Astrocyte of the hippocampus (primary cell): Measurements from ENCODE around the gene TMEM178A.
"Not testable (repeated sequence)": the region's sequence is repeated elsewhere in the genome, so short reads cannot be mapped to it uniquely, and the experiment has no call there.

Experiments used
- DNase-seq: peaks from one replicate; pipeline ENCODE4 v3.0.0; 2011; ENCODE audit warnings: low read depth, low spot score

TMEM178A gene

DNA sequence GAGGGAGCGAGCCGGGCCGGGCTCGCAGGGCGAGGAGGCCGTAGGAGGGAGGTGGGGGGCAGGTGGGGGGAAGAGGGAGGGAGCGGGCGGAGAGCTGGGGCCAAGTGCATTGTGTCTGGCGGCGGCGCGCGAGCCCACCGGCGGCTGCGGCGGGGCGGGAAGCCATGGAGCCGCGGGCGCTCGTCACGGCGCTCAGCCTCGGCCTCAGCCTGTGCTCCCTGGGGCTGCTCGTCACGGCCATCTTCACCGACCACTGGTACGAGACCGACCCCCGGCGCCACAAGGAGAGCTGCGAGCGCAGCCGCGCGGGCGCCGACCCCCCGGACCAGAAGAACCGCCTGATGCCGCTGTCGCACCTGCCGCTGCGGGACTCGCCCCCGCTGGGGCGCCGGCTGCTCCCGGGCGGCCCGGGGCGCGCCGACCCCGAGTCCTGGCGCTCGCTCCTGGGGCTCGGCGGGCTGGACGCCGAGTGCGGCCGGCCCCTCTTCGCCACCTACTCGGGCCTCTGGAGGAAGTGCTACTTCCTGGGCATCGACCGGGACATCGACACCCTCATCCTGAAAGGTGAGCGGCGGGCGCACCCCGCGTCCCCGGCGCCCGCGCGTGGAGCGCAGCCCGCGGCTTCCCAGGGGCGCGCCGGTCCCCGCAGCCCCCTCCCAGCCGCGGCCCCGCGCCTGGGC lies at the start of gene TMEM178A:
Gene TMEM178A (plus strand): TSS at position 107 of the 680 bp plus-strand sequence. CDS start 58 bp downstream, at position 165.
- peak; percentile 67 for DNase-seq

GRCh38 chr2:39618236-39618635 lies 47.5 kb upstream of the TMEM178A start:
- no peak for DNase-seq

GRCh38 chr2:39618736-39619135 lies 47.0 kb upstream of the TMEM178A start:
- no peak for DNase-seq

DNA sequence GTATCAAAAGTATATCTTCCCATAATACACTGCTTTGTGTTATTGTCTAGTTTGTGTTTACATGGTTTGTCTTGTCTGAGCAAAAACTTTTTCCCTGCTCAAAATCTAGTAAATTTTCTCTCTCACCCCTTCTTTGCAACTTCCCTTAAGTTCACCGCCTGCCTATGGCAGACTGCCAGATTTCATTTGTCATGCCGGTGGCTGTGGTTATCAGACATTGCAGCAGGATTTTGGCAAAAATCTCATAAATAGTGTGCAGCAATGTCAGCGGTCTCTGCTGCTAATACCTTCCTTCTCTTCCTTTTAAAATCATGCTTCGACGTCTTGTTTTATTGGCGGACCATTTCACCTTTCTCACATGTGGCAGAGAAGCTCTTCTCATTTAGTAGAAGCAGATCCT lies 45.6 kb upstream of the TMEM178A start:
- DNase-seq: peak; percentile 93

GRCh38 chr2:39621596-39621995 lies 44.1 kb upstream of the TMEM178A start:
- no peak for DNase-seq

- DNase-seq: no peak
Observed at GRCh38 chr2:39622860-39623259, 42.9 kb upstream of the TMEM178A start.

DNA sequence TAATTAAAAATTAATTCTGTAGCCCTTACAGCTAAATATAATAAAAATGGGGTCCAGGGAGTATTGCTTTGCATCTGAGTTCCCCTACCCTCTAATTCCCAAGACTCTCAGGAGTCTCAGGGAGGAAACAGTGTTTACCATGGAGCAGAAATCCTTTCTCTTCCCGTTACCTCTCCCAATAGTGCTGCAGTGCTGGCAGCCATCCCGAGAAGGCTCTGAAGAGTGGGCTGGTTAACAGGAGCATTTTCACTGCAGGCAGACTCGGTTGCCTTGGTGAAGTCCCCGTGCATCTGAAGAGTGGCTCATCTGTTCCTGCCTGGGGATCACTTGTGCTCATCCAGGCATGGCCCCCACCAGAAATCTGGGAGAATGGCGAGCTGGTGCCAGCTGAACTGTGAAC lies 41.8 kb upstream of the TMEM178A start:
- peak; percentile 53 for DNase-seq

- DNase-seq: no peak
Observed at GRCh38 chr2:39625193-39625926, 40.4 kb upstream of the TMEM178A start.

DNA sequence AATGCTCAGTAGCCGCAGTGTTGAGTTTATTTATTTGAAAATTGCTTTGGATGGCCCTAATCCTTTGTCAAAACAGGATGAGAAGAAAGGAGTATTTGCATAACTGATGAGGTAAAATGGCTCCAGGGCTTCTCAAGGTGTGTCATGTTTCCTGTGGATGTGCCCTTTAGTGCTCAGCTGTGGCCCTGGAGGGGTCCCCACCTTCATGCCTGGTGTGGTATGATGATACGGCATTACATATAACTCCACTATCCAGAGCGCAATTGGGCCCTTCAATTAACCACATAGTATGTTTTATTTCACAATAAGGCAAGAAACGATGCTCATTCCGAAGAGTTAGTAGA lies 39.8 kb upstream of the TMEM178A start:
- DNase-seq: no peak

- not testable (repeated sequence) for DNase-seq
Observed at GRCh38 chr2:39628346-39628745, 37.4 kb upstream of the TMEM178A start.

DNA sequence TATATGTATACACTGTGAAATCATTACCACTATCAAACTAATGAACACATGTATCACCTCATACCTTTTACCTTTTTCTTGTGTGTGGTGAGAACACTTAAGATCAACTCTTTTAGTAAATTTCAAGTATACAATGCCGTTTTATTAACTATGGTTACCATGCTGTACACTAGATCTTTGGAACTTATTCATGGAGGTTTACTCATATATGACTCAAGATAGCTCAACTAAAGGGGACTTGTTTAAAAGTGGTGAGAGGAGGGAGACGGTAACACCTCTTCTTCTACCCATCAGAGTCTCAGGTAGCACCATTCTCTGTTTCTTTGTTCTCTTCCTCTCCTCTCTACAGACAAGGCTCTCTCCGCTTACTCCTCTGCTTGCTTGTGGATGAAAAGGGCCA lies 36.1 kb upstream of the TMEM178A start:
- no peak for DNase-seq

DNA sequence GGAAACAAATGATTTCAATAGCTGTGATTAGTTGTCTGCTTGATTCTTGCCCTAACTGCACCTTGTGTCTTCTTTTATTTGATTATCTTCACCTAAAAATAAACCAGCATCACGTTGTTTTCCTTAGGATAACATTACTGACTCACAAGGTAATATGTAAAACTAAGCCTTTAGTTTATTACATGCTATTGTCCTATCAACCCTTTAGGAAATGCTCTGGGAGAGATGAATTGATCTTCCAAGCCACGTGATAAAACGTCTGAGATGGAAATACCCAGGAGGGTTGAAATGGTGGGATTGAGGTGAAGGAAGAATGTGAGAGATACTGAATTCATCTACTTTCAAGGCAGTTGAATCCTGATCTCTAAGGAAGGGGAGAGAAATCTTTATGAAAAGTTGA lies 34.5 kb upstream of the TMEM178A start:
- DNase-seq: no peak

- DNase-seq: peak; percentile 93
Observed at GRCh38 chr2:39631718-39632117, 34.0 kb upstream of the TMEM178A start.

GRCh38 chr2:39632876-39633275 lies 32.8 kb upstream of the TMEM178A start:
- DNase-seq: peak; percentile 92

- DNase-seq: no peak
Observed at GRCh38 chr2:39636306-39636705, 29.4 kb upstream of the TMEM178A start.

DNA sequence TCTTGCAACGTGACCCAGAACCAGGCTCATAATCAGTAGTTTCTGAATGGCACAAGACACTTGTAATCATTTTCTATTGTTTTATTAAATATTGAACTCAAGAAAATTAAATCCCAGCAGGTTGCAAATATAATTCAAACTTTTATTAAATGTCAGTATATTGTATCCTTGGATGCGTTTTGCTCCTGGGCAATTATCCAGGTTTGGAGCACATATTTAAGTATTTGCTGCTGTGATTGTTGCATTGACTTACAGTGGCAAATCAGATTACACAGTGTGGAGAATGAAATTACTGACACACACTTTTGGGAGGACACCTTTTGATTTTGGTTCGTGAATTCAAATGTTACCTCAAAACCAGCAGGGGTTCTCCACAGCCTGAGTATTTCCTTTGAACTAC lies 27.1 kb upstream of the TMEM178A start:
- no peak for DNase-seq

GRCh38 chr2:39640107-39640506 lies 25.6 kb upstream of the TMEM178A start:
- DNase-seq: no peak

GRCh38 chr2:39640681-39641080 lies 25.0 kb upstream of the TMEM178A start:
- no peak for DNase-seq

DNA sequence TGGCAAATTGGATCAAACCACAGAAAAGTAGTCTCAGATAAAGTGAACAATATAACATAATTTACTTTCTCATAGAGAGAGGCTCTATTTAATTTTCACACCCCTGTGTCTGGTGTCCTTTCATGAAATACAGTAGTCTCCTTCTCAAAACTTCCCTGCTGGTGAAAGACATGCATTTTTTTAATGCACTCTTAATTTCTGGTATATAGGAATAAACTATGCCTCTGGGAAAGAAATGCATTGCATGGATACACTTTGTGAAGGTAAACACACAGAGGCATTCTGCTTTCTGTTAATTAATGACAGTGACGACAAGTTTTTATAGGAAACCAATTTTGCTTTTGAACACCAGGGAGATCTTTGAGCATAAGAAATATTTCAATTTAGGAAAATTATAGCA lies 24.1 kb upstream of the TMEM178A start:
- DNase-seq: peak; percentile 41

- DNase-seq: peak; percentile 91
Observed at GRCh38 chr2:39642051-39642718, 23.5 kb upstream of the TMEM178A start.

DNA sequence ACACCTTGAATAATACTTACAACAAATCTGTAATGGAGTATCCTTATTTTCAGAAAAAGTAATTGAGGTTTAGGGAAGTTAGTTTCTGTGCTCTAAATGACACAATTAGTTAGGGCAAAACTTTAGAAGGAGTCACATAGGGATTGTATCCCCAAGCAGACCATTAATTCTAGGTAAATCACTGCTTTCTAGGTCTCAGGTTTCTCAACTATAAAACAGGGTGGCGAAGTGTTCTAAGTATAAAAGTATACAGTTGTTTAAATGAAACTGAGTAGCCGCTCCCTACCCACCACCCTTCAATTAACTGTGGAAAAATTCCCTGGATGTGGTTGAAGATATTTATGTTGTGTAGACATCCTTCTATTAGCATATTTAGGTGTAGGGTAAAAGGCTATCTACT lies 19.9 kb upstream of the TMEM178A start:
- DNase-seq: no peak

GRCh38 chr2:39646267-39646666 lies 19.4 kb upstream of the TMEM178A start:
- DNase-seq: no peak
